Bronchial epithelial cell (primary cell): Measurements from ENCODE around the gene ABCA6. TPM values are rescaled to one million over a fixed set of nuclear protein-coding genes. Genes with fewer than 3 reads are reported as not detected.
A peak's percentile ranks its signal among the peaks of the same experiment; 100 is the strongest.

Source experiments
- DNase-seq: peaks from one replicate; pipeline ENCODE4 v3.0.0-alpha.2; 2010; ENCODE audit warnings: low read depth
- FAIRE-seq: peaks from 2 replicates; lab custom pipeline; 2011; peaks lifted over from hg19 to GRCh38; lab: Jason Lieb, UNC
- H3K27me3 ChIP-seq: 2 replicates; pipeline ENCODE4 v1.5.1; 2011; ENCODE audit warnings: low read length; ENCODE audit not compliant: control insufficient read depth, insufficient read depth
- H3K36me3 ChIP-seq: 2 replicates; pipeline ENCODE4 v1.5.1; 2011; ENCODE audit warnings: low read length; ENCODE audit not compliant: control insufficient read depth, insufficient read depth
- H3K4me3 ChIP-seq: 2 replicates; pipeline ENCODE4 v1.5.1; 2011; ENCODE audit warnings: mild to moderate bottlenecking, low read depth, low read length, control low read depth
- CTCF ChIP-seq: IDR thresholded peaks from 2 replicates; pipeline ENCODE4 v1.5.1; 2011; ENCODE audit warnings: mild to moderate bottlenecking, moderate library complexity, low read length, control low read depth, inconsistent platforms; ENCODE audit not compliant: insufficient read depth, severe bottlenecking
- total RNA-seq: library from RNA; depleted of rRNA; stranded (reverse); fragments of >200 nt; gene quantifications from 2 replicates; pipeline ENCODE4 v1.2.1, GENCODE V29; 2014

ABCA6 gene
- total RNA-seq, 1 donor from 2014 or later: 0.26 TPM

DNA sequence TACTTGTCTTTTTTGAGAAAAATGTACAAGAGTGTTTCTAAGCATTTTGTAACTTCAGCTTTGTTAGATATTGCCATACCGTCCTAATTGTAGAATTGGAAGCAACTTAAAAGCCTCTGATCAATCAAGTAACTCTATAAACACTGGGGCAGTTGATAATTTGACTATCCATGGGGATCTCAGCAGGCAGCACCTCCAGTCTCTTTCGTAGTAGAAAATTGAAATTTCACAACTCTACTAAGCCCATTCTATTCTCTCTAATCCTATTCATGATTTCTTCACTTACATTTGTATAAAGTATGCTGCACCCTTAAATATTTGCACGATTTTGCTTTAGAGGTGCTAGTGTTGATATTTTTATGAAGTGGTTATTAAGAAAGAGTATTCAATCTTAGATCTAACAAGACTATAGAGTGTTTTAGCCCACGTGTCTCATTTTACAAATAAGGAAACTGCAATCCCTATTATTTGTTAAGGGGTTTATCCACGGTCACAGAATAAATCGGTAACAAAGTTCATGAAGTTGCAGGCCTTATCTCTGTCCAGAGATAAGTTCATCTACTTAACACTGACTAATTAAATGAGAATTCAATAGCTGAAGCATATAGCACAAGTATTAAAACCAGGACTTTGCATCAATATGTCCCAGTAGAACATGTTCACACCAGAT, 10.9 kb downstream of the ABCA6 start:
- Histone ChIP-seq H3K4me3 (no peak overlapping the region), H3K27me3 (no peaks in the 10 kb centered on the region), H3K36me3 (no peaks in the 10 kb centered on the region)
- no peak for FAIRE-seq
- DNase-seq: no peak
- TF ChIP-seq CTCF: no peak

- Histone ChIP-seq H3K36me3 (no peaks in the 10 kb centered on the region), H3K27me3 (no peaks in the 10 kb centered on the region), H3K4me3 (no peak overlapping the region)
- no peak for DNase-seq
- FAIRE-seq: no peak
- TF ChIP-seq CTCF: no peak
Observed at GRCh38 chr17:69123626-69124025, 18.1 kb downstream of the ABCA6 start.

DNA sequence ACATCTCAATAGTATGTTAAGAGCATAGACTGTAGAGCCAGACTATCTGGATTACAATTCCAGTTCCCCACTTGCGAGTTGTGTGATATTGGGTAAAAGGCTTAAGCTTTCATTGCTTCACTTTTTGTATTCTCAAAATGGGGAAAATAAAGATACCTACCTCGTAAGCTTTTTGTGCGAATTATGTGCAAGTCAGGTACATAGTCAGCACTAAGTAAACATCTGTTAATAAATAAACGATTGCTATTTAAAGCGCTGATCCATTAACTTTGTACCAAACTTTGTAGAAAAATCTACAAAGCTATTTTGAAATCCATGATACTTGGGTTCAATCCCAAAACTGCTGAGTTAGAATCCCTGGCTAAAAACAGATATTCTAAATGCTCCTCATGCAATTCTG, 19.6 kb downstream of the ABCA6 start:
- DNase-seq: no peak
- Histone ChIP-seq H3K27me3 (no peaks in the 10 kb centered on the region), H3K4me3 (no peak overlapping the region), H3K36me3 (no peaks in the 10 kb centered on the region)
- no peak for FAIRE-seq
- TF ChIP-seq CTCF: no peak

GRCh38 chr17:69117855-69118784, 23.6 kb downstream of the ABCA6 start:
- no peak for FAIRE-seq
- TF ChIP-seq CTCF: no peak
- DNase-seq: peak; percentile 12
- no peaks in the 10 kb centered on the region for H3K27me3 ChIP-seq
- H3K4me3 ChIP-seq: no peak overlapping the region
- no peaks in the 10 kb centered on the region for H3K36me3 ChIP-seq

- no peak for TF ChIP-seq CTCF
- Histone ChIP-seq H3K4me3 (no peak overlapping the region), H3K27me3 (no peaks in the 10 kb centered on the region), H3K36me3 (no peaks in the 10 kb centered on the region)
- DNase-seq (no peak), FAIRE-seq (no peak)
Observed at GRCh38 chr17:69111794-69112193, 29.9 kb downstream of the ABCA6 start.
